ENCODE measurements around the gene DUS1L.

Gene DUS1L

DNA sequence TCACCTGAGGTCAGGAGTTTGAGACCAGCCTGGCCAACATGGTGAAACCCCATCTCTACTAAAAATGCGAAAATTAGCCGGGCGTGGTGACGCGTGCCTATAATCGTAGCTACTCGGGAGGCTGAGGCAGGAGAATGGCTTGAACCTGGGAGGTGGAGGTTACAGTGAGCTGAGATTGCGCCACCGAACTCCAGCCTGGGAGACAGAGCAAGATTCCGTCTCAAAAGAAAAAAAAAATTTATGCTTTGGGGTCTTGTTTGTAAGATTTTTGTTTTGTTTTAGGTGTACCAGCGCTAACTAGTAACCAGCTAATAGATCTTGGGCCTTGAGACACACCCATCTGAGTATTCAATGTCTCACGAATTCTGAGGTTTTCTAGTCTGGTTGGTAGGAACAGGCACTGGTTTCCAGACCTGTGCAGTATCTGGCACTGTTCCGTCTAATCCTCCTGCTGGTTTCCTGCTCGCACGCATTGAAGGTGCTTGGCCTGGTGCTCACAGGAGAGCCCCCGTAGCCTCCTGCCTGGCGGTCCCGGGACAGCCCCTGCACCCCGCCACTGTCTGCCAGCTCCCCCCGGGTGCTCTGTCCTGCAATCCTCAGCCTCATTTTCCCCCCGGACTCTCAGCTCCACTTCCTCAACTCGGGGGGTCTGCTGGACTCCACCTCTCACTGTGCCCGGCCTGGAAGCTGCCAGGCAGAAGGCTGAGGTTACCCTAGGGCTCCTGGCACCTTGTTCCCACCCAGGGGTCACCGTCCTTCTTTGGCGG is 10.6 kb upstream of the DUS1L start:
- no peak for DNase-seq

DNA sequence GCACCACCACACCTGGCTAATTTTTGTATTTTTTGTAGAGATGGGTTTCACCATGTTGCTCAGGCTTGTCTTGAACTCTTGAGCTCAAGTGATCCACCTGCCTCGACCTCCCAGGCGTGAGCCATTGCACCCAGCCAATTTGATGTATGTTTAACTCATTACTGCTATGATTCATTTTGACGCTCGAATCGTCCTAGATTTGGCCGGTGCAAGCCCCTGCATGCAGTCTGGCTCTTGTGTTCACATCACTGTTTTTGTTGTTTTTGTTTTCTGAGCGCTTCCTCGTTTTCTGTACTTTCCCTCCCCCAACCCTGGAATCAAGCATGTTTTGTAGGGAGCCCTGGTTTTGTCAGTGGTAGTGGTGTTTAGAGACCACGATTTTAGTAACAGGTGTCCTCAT is 7.8 kb upstream of the DUS1L start:
- no peak for DNase-seq

DNA sequence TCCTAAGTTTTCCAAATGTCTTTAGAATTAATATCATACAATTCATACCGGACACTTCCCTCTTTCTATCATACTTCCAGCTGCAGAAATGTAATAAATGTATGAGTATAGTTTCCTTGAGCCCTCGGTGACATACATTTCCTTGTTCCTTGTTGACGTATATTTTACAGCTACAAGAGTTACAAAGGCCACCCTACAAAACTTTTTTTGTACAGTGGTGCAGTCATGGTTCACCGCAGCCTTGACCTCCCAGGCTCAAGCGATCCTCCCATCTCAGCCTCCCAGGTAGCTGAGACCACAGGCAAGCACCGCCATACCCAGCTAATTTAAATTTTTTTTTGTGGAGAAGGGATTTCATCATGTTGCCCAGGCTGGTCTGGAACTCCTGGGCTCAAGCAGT is 7.2 kb upstream of the DUS1L start:
- DNase-seq, result no peak

GRCh38 chr17:82070611-82071010 is 5.0 kb upstream of the DUS1L start:
- DNase-seq, result no peak

GRCh38 chr17:82065193-82065637 is 389 bp downstream of the DUS1L start:
- no peak for DNase-seq

GRCh38 chr17:82064433-82065192 is 991 bp downstream of the DUS1L start:
- no peak for DNase-seq

- DNase-seq, result no peak
Measured at GRCh38 chr17:82063424-82064415, 1.9 kb downstream of the DUS1L start.

DNA sequence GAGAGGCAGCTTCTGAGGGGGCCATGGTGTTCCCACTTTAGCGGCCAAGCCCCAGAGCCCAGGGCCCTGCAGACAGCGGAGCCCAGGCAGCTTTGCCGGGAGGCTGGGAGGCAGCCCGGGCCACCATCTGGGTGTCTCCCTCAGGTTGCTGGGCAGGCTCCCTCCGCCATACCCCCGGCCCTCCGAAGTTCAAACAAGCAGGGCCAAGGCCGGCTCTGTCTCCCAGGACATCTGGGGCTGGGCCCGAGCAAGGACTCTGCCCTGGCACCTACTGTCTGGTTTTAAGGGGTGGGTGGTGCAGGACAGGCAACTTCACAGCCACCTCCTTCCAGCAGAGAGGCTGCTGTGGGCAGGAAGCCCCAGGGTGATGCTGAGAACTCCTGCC is 2.6 kb downstream of the DUS1L start:
- DNase-seq, result no peak

DNA sequence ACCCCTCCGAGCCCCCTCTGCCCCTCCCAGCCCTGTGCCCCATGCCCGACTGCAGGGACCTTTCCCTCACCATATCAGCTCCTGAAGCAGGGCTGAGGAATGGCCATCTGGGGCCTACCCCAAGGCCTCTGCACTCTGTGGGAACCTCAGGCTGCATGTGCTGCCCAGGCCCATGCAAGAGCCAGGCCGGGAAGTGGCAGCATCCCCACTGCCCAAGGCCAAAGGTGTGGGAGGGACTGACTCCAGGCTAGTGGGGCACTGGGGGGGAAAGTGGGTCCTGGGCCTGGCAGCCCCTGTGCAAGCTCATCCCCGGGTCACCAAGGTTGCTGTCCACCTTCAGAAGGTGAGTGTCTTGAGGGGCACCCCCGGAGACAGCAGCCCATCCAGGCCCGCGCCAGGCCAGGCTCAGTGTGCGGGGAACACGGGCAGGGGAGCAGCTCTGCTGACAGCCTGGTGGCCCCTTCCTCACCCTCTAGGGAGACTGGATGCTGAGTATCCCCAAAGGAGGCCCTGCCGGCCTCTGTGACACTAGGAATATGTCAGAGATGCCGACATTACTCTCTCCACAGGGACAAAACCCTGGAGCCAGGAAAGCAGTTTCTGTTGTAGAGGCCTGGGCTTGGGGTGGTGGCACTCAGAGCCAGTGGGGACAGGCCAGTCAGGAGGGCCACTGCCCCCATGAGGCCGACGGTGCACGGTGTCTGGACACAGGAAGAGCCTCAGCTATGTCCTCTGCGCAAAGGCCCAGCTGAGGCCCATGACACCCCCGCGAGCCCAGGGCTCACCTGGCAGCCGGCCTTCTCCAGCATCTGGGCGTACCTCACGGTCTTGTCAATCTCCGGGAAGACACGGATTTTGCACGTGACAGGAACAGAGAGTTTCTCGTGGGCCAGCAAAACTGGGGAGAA is 3.3 kb downstream of the DUS1L start:
- DNase-seq, result no peak

DNA sequence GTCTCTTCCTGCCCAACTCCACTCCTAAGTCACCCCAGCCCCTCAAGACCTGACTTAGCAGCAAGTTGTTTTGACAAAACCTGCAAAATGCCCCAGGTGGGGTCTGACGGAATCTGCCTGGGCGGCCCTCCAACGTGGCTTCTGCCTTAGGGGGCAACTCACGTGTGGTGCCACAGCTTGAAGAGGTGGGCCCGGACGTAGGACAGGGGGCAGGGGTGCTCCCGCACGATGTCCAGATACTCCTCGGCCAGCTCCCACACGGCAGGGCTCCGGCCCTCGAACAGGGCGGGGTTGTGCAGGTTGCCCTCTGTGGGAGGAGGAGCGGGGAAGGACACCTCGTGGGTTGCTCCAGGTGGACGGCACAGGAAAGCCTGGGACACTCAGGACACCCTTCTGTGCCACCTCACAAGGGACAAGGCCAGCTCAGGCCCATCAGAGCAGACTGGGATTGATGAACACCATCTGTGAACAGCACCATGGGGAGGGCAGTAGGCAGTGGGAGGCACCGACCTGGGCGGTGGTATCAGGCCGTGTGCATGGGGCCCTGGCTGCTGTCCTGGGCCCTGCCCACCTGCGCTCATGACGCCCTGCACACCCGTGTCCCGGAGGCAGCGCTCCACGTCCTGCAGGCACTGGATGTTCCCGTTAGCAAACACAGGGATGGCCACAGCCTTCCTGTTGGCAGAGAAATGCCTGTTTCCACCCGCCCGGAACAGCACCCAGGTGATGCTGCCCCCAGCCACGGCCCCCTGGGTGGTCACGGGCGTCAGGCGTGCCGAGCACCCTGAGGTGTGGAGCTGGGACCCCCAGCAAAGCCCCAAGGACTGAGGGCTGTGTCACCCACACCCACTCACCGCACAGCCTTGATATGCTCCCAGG is 4.3 kb downstream of the DUS1L start:
- no peak for DNase-seq

DNA sequence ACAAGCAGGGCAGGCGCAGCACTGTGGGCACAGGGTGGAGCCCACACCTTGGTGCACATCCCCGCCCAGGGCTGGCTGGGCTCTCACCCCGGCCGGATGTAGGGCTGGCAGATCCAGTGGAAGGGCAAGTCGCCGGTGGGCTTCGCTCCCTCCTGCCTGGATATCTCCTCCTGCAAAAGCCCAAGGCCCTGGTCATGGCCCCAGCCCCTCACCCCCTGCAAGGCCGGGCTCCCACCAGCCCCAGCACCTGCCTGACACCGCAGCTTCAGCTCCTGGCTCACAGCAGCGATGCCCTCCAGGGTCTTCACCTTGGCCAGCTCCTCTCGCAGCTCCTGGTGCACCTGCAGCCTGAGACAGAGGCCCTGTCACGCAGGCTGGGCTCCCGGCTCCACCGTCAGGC is 5.0 kb downstream of the DUS1L start:
- DNase-seq, result no peak

- DNase-seq, result no peak
Measured at GRCh38 chr17:82060001-82060380, 5.6 kb downstream of the DUS1L start.

GRCh38 chr17:82059272-82060000 is 6.2 kb downstream of the DUS1L start:
- DNase-seq, result no peak

GRCh38 chr17:82058855-82059249 is 6.8 kb downstream of the DUS1L start:
- DNase-seq, result no peak

DNA sequence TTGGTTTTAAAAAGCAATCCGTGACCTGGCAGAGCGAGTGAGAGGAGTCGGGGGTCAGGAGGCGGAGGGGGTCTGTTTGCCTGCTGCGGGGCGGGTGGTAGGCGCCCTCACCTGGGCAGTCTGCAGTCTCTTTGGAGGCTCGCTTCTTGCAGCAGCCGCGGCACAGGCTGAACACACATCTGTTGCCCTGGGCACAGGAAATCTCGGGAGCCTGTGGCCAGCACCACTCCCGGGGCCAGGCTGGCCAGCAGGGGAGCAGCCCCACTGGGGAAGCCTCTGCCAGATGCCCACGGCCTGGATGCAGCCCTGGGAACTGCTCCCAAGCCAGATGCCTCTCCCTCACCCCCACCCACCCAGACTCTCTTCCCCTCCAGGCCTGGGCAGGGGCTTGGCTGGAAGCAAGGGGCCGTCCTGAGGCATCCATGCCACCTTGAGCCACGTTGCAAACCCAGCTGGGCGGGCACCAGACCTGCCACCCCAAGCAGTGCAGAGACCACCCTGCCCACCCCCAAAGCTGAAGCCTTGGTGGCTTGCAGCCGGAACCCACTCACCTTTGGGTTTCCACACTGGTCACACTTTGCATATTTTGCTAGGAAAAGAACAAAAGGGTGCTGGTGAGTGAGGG is 7.3 kb downstream of the DUS1L start:
- no peak for DNase-seq

DNA sequence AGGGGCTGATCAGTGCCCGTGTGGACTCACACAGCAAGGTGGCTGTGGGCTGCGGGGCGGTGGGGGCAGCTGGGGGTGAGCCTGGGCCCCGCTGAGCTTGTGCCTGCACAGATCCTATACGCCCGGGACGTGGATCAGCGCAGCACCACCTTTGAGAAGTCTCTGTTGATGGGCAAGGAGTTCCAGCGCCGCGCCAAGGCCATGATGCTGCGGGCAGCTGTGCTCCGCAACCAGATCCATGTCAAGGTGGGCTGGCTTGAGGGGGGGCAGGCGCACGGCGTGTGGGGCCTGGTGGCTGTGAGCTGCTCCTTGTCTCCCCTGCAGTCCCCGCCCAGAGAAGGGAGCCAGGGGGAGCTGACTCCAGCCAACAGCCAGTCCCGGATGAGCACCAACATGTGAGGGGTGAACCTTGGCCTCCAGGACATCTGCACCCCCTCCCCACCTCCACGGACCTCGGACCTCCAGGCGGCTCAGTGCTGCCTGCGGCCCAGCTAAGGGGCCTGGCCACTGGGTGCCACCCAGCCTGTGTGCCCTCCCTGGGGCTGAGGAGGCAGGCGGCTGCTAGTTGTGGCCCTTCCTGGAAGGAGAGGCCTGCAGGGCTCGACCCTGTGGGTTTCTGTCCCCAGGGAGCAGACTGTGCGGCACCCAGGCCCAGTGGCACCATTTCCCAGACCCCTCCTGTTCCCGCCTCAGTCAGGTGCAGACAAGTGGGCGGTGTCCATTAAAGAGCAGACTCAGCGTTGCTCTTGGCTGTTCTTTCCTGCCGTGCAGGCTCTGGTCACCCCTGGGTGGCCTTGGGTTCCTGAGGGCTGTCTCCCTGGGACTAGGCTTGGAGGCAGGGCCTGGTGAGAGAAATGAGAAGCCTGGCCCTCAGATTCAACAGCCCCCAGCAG is 8.6 kb downstream of the DUS1L start:
- DNase-seq, result no peak

DNA sequence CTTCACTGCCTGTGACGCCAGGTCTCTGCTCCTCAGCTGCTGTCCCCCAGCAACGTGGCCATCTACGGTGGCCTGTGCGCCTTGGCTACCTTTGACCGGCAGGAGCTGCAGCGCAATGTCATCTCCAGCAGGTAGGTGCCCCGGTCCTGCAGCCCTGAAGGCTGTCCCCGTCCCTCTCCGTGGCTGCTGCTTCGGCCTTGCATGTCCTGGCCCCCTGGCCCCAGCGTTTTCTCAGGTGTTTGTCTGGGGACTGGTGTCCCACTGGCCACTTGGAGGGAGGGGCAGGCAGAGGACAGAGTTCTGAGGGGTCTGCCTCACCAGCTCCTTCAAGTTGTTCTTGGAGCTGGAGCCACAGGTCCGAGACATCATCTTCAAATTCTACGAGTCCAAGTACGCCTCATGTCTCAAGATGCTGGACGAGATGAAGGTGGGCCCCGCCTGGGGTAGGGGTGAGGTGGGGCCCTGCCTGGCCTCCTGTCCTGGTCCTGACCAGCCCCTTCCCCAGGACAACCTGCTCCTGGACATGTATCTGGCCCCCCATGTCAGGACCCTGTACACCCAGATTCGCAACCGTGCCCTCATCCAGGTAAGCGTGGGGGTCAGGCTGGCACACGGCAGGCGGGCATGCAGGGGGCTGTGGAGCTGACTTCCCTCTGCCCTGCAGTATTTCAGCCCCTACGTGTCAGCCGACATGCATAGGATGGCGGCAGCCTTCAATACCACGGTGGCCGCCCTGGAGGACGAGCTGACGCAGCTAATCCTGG is 9.5 kb downstream of the DUS1L start:
- no peak for DNase-seq
